Spleen (tissue), 11 donors: ENCODE measurements around the gene POLR2A. TPM values are rescaled to one million over a fixed set of nuclear protein-coding genes. Genes with fewer than 3 reads are reported as not detected.

Experiments used
- DNase-seq: peaks from one replicate; pipeline ENCODE4 v3.0.0-alpha.2; 2020
- H3K27ac ChIP-seq, 8 donors: fragments of 200-600 bp; sonication (generic) in 7 of 8; 1 replicate in 4 of 8; 2 replicates in 4 of 8; pipeline versions ENCODE4 v1.5.0 to v1.8.0; 2016 to 2021; ENCODE audit warnings: inconsistent platforms in 4 of 8, mild to moderate bottlenecking in 4 of 8, moderate library complexity in 1 of 8
- H3K27me3 ChIP-seq, 7 donors: fragments of 200-600 bp; sonication (generic) in 6 of 7; replicated peaks in 1 of 7; 1 replicate in 4 of 7; 2 replicates in 3 of 7; pipeline versions ENCODE4 v1.5.0 to v1.8.0; 2016 to 2021; ENCODE audit warnings: inconsistent platforms in 3 of 7, mild to moderate bottlenecking in 1 of 7
- H3K36me3 ChIP-seq, 6 donors: fragments of 200-600 bp; sonication (generic) in 5 of 6; 1 replicate in 4 of 6; 2 replicates in 2 of 6; pipeline versions ENCODE4 v1.5.0 to v1.8.0; 2016 to 2021; ENCODE audit warnings: inconsistent platforms in 2 of 6
- H3K4me1 ChIP-seq, 6 donors: fragments of 200-600 bp; sonication (generic) in 5 of 6; 1 replicate in 3 of 6; 2 replicates in 3 of 6; pipeline versions ENCODE4 v1.5.0 to v1.8.0; 2016 to 2021; ENCODE audit warnings: inconsistent platforms in 3 of 6
- H3K4me3 ChIP-seq, 8 donors: fragments of 200-600 bp; sonication (generic) in 7 of 8; 1 replicate in 4 of 8; 2 replicates in 4 of 8; pipeline versions ENCODE4 v1.5.0 to v1.8.0; 2016 to 2021; ENCODE audit warnings: inconsistent platforms in 4 of 8, mild to moderate bottlenecking in 4 of 8, moderate library complexity in 2 of 8
- H3K9me3 ChIP-seq, 8 donors: fragments of 200-600 bp; sonication (generic) in 7 of 8; 1 replicate in 4 of 8; 2 replicates in 4 of 8; pipeline versions ENCODE4 v1.5.0 to v1.8.0; 2016 to 2021; ENCODE audit warnings: inconsistent platforms in 4 of 8
- CTCF ChIP-seq, 11 experiments: fragments of 200-600 bp in 7 of 11; fragments of 450-650 bp in 4 of 11; sonication (generic) in 4 of 11; IDR thresholded peaks in 8 of 11; conservative IDR thresholded peaks in 3 of 11; 1 replicate in 7 of 11; 2 replicates in 4 of 11; pipeline versions ENCODE4 v1.4.0 to v1.8.0; 2016 to 2021; ENCODE audit warnings: antibody characterized with exemption in 11 of 11, inconsistent platforms in 4 of 11, mild to moderate bottlenecking in 1 of 11
- POLR2A ChIP-seq, 3 donors: fragments of 450-650 bp; IDR thresholded peaks; one replicate each; pipeline ENCODE4 v1.5.1; 2017; ENCODE audit warnings: antibody characterized with exemption in 3 of 3, mild to moderate bottlenecking in 1 of 3
- POLR2AphosphoS5 ChIP-seq, 3 donors: sonication (generic); formaldehyde crosslinking; IDR thresholded peaks; one replicate each; pipeline ENCODE4 v1.5.1; 2017; ENCODE audit warnings: antibody characterized with exemption in 3 of 3
- WGBS, 5 donors: extraction: QIAGEN DNeasy Blood & Tissue Kit in 3 of 5; methylation state at CpG; one replicate each; pipeline versions ENCODE4 v1.1.5 to v1.1.7; 2013 to 2018; 5-methylcytosine and 5-hydroxymethylcytosine counted together
- intact Hi-C: fragments of 100-400 bp; cut with DNase I; formaldehyde crosslinking; loops from one replicate; pipeline ENCODE4 v1.15.0; 2023; ENCODE audit warnings: low total_unique reads
- polyA plus RNA-seq, 3 donors: library from polyadenylated mRNA; stranded (reverse); fragments of 200-250 nt; gene quantifications; one replicate each; pipeline ENCODE4 v1.2.1, GENCODE V29; 2013
- total RNA-seq, 7 donors: library from RNA; depleted of rRNA in 3 of 7; stranded (reverse); fragments of >200 nt in 3 of 7; fragmentation: NEBNext Ultra II Directional in 4 of 7; extraction: Animal tissue kit (Norgen Biotek cat#: 25700) in 4 of 7; gene quantifications; one replicate each; pipeline versions ENCODE4 v1.1.0 to v1.2.1, GENCODE V29; 2016 to 2021
- donor health status: healthy with polysubstance abuse.
- donor health status: DM: no; HTN: no; CAD: no; lungs with moderate emphysema.
- donor health status: DM: no; HTN: no; CAD: no.
- donor health status: Bipolar disorder and iron deficiency.
- donor health status: healthy.
- donor health status: DM: no; HTN: no; CAD: no.
- donor health status: DM: yes; HTN: yes; CAD: no.

POLR2A gene
- total and polyA plus RNA-seq, 10 donors, result 8.2 to 196 (median 141) TPM

DNA sequence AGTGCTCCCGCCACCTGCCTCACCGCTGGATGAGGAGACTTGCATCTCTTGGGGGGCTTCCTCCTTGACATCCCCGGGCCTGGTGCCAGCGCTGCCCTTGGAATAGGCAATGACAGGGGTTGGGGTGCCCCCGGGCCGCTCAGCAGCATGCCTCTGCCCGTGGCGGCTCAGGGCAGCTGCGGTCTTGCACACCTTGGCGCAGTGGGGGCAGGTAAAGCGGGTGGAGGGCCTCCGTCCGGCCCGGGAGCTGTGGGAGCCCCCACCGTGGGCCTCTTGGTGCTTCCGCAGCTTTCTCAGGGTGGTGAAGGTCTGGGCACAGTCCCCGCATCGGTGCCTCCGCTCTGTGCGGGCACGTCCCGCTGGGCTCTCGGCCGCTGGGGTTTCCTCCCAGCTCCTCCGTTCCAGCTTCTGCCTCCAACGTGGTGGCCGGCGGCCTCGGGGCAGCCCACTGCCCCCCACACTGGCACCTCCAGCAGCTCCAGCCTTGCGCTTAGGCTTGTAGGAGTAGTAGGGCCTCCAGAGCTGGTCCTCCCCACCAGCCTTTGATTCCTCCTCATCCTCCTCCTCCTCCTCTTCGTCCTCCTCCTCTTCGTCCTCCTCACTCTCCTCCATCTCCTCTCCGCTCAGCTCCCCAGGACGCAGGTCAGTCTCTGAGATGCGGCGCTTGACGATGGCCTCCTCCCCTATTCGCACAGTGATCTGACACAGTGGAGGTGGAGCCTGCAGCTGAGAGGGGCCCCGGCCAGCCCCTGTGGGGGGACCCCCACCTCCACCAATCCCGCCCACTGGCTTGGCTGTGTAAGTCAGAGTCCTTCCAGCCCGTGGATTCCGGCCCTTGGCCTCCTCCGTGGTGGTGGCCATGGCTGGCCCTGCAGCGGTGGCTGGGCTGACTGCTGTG, 21.4 kb upstream of the POLR2A start:
- H3K36me3 ChIP-seq, result peaks cover 0 to 72% (median 38%) of the 10 kb centered on the region in 6 donors
- no peak overlapping the region for H3K27ac ChIP-seq
- 91 to 95% (median 93%) methylated on average over 30 to 44 of the region's 44 CpGs for WGBS, 5 donors
- H3K4me1 ChIP-seq, result peaks cover 3 to 25% (median 20%) of the 10 kb centered on the region in 6 donors
- intact Hi-C loops, result no loop called here
- no peak for TF ChIP-seq CTCF (IDR thresholded peaks at IDR 0.05 in 8 of 11, conservative IDR thresholded peaks at IDR 0.05 in 3 of 11)
- TF ChIP-seq POLR2A (IDR thresholded peaks at IDR 0.05), result no peak
- TF ChIP-seq POLR2AphosphoS5 (IDR thresholded peaks at IDR 0.05), result peak; percentile 17 to 60 (median 50)
- no peak for DNase-seq
- no peaks in the 10 kb centered on the region for H3K9me3 ChIP-seq
- H3K4me3 ChIP-seq, result no peak overlapping the region
- no peaks in the 10 kb centered on the region for H3K27me3 ChIP-seq

GRCh38 chr17:7463372-7463846, 20.8 kb upstream of the POLR2A start:
- Histone ChIP-seq H3K4me3 (no peak overlapping the region), H3K36me3 (peaks cover 0 to 73% (median 38%) of the 10 kb centered on the region in 6 donors), H3K9me3 (no peaks in the 10 kb centered on the region), H3K27ac (no peak overlapping the region), H3K4me1 (peaks cover 6 to 32% (median 27%) of the 10 kb centered on the region in 6 donors), H3K27me3 (no peaks in the 10 kb centered on the region)
- 91 to 95% (median 93%) methylated on average over 12 to 14 of the region's 14 CpGs for WGBS, 5 donors
- no peak for DNase-seq
- no peak for TF ChIP-seq CTCF (IDR thresholded peaks at IDR 0.05 in 8 of 11, conservative IDR thresholded peaks at IDR 0.05 in 3 of 11)
- no peak for TF ChIP-seq POLR2A (IDR thresholded peaks at IDR 0.05)
- no peak for TF ChIP-seq POLR2AphosphoS5 (IDR thresholded peaks at IDR 0.05)
- intact Hi-C loops, result no loop called here

DNA sequence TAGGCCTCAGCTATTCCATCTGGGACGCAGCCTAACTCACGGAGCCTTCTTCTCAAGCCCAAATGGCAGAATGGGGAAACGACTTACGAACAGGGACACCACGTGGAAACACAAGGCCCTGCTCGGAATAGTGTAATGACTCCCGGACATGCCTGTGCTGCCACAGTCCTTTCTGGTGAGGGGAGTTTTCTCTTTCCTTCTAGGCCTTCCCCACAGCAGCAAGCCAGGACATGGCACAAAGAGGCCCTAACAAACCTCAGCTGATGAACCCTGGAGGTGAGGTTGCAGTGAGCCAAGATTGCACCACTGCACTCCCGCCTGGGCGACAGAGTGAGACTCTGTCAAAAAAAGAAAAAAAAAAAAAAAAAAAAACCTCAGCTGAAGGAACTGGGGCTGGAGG, 20.1 kb upstream of the POLR2A start:
- no peak for DNase-seq
- H3K27me3 ChIP-seq, result no peaks in the 10 kb centered on the region
- WGBS, 5 donors, result 87 to 95% (median 92%) methylated on average over 9 of the region's 9 CpGs
- H3K4me1 ChIP-seq, result peaks cover 6 to 39% (median 29%) of the 10 kb centered on the region in 6 donors
- no peaks in the 10 kb centered on the region for H3K9me3 ChIP-seq
- no peak overlapping the region for H3K27ac ChIP-seq
- peaks cover 0 to 75% (median 38%) of the 10 kb centered on the region in 6 donors for H3K36me3 ChIP-seq
- no peak overlapping the region for H3K4me3 ChIP-seq
- intact Hi-C loops, result no loop called here
- TF ChIP-seq POLR2AphosphoS5 (IDR thresholded peaks at IDR 0.05) (no peak), POLR2A (IDR thresholded peaks at IDR 0.05) (no peak), CTCF (IDR thresholded peaks at IDR 0.05 in 8 of 11, conservative IDR thresholded peaks at IDR 0.05 in 3 of 11) (no peak)
